NOMO-1 treated with dmso at 0.1 percent for 144 hours (cell line): Measurements from ENCODE around the gene GNAQ.
A peak's percentile ranks its signal among the peaks of the same experiment; 100 is the strongest.

Experiments
- DNase-seq: peaks from one replicate; lab custom pipeline; 2025; ENCODE audit not compliant: unreplicated experiment; lab: John Stamatoyannopoulos, UW

Gene GNAQ

GRCh38 chr9:78004478-78005229 lies 27.0 kb downstream of the GNAQ start:
- no peak for DNase-seq

- no peak for DNase-seq
These were observed 27.9 kb downstream of the GNAQ start for GRCh38 chr9:78003730-78004129.

- no peak for DNase-seq
These were observed 29.5 kb downstream of the GNAQ start for GRCh38 chr9:78001946-78002731.

- no peak for DNase-seq
These were observed 31.4 kb downstream of the GNAQ start for GRCh38 chr9:78000221-78000620.

- no peak for DNase-seq
These were observed 32.4 kb downstream of the GNAQ start for GRCh38 chr9:77999231-77999631.

- DNase-seq, result no peak
These were observed 33.9 kb downstream of the GNAQ start for GRCh38 chr9:77997611-77998284.

GRCh38 chr9:77996696-77997095 lies 34.9 kb downstream of the GNAQ start:
- DNase-seq, result no peak

- no peak for DNase-seq
These were observed 40.4 kb downstream of the GNAQ start for GRCh38 chr9:77991191-77991590.

GRCh38 chr9:77989909-77990308 lies 41.7 kb downstream of the GNAQ start:
- no peak for DNase-seq

GRCh38 chr9:77989458-77989857 lies 42.2 kb downstream of the GNAQ start:
- no peak for DNase-seq

- DNase-seq, result no peak
These were observed 43.0 kb downstream of the GNAQ start for GRCh38 chr9:77988630-77989029.

- no peak for DNase-seq
These were observed 43.6 kb downstream of the GNAQ start for GRCh38 chr9:77987880-77988525.

- no peak for DNase-seq
These were observed 44.4 kb downstream of the GNAQ start for GRCh38 chr9:77987081-77987656.

- no peak for DNase-seq
These were observed 45.6 kb downstream of the GNAQ start for GRCh38 chr9:77985996-77986395.

- DNase-seq, result no peak
These were observed 48.3 kb downstream of the GNAQ start for GRCh38 chr9:77983320-77983662.

- DNase-seq, result no peak
These were observed 48.9 kb downstream of the GNAQ start for GRCh38 chr9:77982581-77983319.

GRCh38 chr9:77981907-77982306 lies 49.7 kb downstream of the GNAQ start:
- DNase-seq, result no peak

- DNase-seq, result peak; percentile 16
These were observed 50.3 kb downstream of the GNAQ start for GRCh38 chr9:77981332-77981731.

- DNase-seq, result no peak
These were observed 51.0 kb downstream of the GNAQ start for GRCh38 chr9:77980622-77981021.

GRCh38 chr9:77978086-77978781 lies 53.4 kb downstream of the GNAQ start:
- no peak for DNase-seq
